ENCODE data around the gene TMEM86B.

DNA sequence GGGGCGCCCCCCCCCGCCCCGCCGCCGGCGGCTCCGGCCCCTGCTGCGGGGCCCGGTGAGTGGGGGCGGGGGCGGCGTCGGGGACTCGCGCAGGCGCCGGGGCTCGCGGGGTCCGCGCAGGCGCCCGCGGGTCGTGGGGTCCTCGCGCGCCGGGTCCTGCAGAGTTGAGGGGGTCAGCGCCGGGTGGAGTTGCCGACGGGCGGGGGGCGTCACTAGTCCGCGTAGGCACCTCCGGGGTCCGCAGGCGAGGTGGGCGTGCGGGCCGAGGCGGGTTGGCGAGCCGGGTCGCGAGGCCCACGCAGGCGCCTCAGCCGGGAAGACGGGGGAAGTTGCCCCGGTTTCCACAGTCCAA, 29.9 kb upstream of the TMEM86B start:
- no peak for TF ChIP-seq SMC3 (IDR thresholded peaks at IDR 0.05; ENCODE audit: low read depth, low read length)
- TF ChIP-seq EZH2phosphoT487 (IDR thresholded peaks at IDR 0.05; ENCODE audit: borderline replicate concordance, low read depth), result no peak
- no peak for TF ChIP-seq POLR2AphosphoS5 (IDR thresholded peaks at IDR 0.05; ENCODE audit: low read depth, low read length)
